OCI-LY3 (cell line): ENCODE data around the gene BID.

Source experiments
- H2AFZ ChIP-seq: fragments of 200-600, 300-600 bp; shearing (Covaris generic); 2 replicates; pipeline ENCODE4 v1.6.0; 2014; ENCODE audit warnings: antibody characterized with exemption, low read depth, low read length
- H3K27ac ChIP-seq: fragments of 200-600, 300-600 bp; sonication (generic); 2 replicates; pipeline ENCODE4 v1.5.1; 2014; ENCODE audit warnings: mild to moderate bottlenecking, low read length, moderate library complexity, mixed read lengths
- H3K27me3 ChIP-seq: fragments of 200-600, 300-600 bp; sonication (generic); 2 replicates; pipeline ENCODE4 v1.6.1; 2014; ENCODE audit warnings: low read depth, low read length, mixed read lengths
- H3K36me3 ChIP-seq: fragments of 200-600, 300-600 bp; sonication (generic); replicated peaks from 2 replicates; pipeline ENCODE3; 2014; ENCODE audit warnings: low read depth, low read length, mixed read lengths
- H3K4me1 ChIP-seq: fragments of 300-600, 200-600 bp; sonication (generic); 2 replicates; pipeline ENCODE4 v1.6.1; 2014; ENCODE audit warnings: low read length, mixed read lengths
- H3K4me2 ChIP-seq: fragments of 200-600, 300-600 bp; sonication (generic); 2 replicates; pipeline ENCODE4 v1.6.1; 2014; ENCODE audit warnings: low read length, mixed read lengths
- H3K4me3 ChIP-seq: fragments of 300-600, 200-600 bp; sonication (generic); 2 replicates; pipeline ENCODE4 v1.5.1; 2014; ENCODE audit warnings: antibody characterized with exemption, mild to moderate bottlenecking, low read length, moderate library complexity
- H3K79me2 ChIP-seq: fragments of 300-600, 200-600 bp; shearing (Covaris generic); 2 replicates; pipeline ENCODE4 v1.6.1; 2014; ENCODE audit warnings: mild to moderate bottlenecking, low read length, mixed read lengths
- H3K9ac ChIP-seq: fragments of 300-600, 200-600 bp; shearing (Covaris generic); 2 replicates; pipeline ENCODE4 v1.6.0; 2014; ENCODE audit warnings: mild to moderate bottlenecking, low read length, moderate library complexity
- H3K9me3 ChIP-seq: fragments of 200-600, 300-600 bp; shearing (Covaris generic); 2 replicates; pipeline ENCODE4 v1.6.1; 2014; ENCODE audit warnings: low read length, mixed read lengths; ENCODE audit not compliant: insufficient read depth
- H4K20me1 ChIP-seq: fragments of 200-600, 300-600 bp; sonication (generic); 2 replicates; pipeline ENCODE4 v1.6.1; 2016; ENCODE audit warnings: low read length, mixed read lengths; ENCODE audit not compliant: insufficient read depth
- EZH2phosphoT487 ChIP-seq: fragments of 200-600 bp; shearing (Covaris generic); IDR thresholded peaks from 2 replicates; pipeline ENCODE4 v1.6.1; 2018; ENCODE audit warnings: antibody characterized with exemption, mixed run types, low read depth
- TF ChIP-seq, protein P1 (sequence below): fragments of 200-600, 300-600 bp; sonication (generic); IDR thresholded peaks from 2 replicates; pipeline ENCODE4 v1.5.1; 2014; ENCODE audit warnings: antibody characterized with exemption, low read length, low read depth

BID gene

DNA sequence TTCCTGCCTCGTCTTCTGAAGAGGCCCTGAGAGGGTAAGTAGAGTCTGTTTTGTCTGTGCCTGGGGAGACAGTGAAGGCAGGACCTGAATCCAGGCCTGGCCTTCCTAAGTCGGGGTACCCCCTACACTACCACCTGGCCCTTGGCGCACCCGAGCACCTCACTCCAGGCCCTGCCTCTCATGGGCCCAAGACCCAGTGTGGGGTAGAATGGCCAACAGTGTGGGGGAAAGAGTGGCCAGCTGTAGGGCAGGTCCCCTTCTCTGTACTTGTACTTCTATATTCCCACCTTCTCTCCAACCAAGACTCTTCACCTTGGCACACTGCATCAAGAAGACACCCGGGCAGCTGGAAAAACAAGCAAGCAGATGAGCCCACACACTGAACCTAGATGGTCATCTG, 22.4 kb upstream of the BID start:
- Histone ChIP-seq H3K79me2 (peaks cover 25% of the 10 kb centered on the region), H3K4me2 (peak overlapping the region; percentile 80), H3K36me3 (peaks cover 33% of the 10 kb centered on the region), H3K9me3 (no peaks in the 10 kb centered on the region), H3K4me1 (peaks cover 90% of the 10 kb centered on the region), H3K27ac (peak overlapping the region; percentile 98), H2AFZ (no peak overlapping the region), H3K9ac (peak overlapping the region; percentile 76), H3K27me3 (no peaks in the 10 kb centered on the region), H4K20me1 (no peaks in the 10 kb centered on the region), H3K4me3 (peak overlapping the region; percentile 29)
- no peak for TF ChIP-seq EZH2phosphoT487
- TF ChIP-seq, protein P1, sequence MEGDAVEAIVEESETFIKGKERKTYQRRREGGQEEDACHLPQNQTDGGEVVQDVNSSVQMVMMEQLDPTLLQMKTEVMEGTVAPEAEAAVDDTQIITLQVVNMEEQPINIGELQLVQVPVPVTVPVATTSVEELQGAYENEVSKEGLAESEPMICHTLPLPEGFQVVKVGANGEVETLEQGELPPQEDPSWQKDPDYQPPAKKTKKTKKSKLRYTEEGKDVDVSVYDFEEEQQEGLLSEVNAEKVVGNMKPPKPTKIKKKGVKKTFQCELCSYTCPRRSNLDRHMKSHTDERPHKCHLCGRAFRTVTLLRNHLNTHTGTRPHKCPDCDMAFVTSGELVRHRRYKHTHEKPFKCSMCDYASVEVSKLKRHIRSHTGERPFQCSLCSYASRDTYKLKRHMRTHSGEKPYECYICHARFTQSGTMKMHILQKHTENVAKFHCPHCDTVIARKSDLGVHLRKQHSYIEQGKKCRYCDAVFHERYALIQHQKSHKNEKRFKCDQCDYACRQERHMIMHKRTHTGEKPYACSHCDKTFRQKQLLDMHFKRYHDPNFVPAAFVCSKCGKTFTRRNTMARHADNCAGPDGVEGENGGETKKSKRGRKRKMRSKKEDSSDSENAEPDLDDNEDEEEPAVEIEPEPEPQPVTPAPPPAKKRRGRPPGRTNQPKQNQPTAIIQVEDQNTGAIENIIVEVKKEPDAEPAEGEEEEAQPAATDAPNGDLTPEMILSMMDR = no peak

- Histone ChIP-seq H3K79me2 (peaks cover 25% of the 10 kb centered on the region), H3K9me3 (no peaks in the 10 kb centered on the region), H3K36me3 (peaks cover 37% of the 10 kb centered on the region), H3K27me3 (no peaks in the 10 kb centered on the region), H3K4me2 (peak overlapping the region; percentile 80), H2AFZ (no peak overlapping the region), H4K20me1 (no peaks in the 10 kb centered on the region), H3K27ac (peak overlapping the region; percentile 98), H3K4me1 (peaks cover 85% of the 10 kb centered on the region), H3K4me3 (peak overlapping the region; percentile 29), H3K9ac (peak overlapping the region; percentile 76)
- TF ChIP-seq, protein P1 = peak; percentile 49
- TF ChIP-seq EZH2phosphoT487 = no peak
These were observed 21.6 kb upstream of the BID start for GRCh38 chr22:17795661-17796548.

DNA sequence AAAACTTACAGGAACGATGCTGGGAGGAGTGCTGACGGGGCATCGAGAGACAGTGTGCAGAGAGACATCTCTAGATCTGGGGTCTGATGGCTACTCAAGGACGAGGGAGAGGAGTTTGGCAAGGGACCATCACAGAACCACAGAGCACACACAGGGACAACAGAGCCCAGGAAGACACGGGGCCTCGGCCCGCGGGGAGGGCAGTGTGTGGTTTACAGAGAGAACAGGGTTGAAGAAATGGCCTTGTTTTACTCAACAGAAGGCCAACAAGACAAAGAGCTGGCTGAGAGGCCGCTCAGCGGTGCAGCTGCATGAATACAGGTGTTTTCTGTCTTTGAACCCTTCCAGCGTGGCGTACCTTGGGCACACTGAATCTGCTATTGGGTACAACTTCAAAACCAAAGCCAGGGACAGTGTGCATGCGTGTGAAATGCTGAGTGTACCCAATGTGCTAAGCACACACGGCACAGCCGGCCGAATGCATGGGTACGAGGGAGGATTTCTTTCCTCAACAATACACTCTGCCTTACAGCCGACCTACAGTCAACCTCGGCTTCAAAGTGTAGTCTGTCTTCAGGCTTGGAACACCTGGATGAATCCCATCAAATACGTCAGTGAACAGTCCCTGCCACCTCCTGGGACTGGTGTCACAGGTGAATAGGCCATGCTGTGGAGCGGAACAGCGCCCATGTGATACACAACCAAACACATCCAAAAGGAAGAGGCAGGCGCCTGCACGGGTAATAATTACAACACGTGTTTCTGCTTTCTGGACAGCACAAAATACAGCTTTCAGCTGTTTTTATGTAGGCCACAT, 20.7 kb upstream of the BID start:
- TF ChIP-seq, protein P1 = no peak
- TF ChIP-seq EZH2phosphoT487 = no peak
- no peaks in the 10 kb centered on the region for H4K20me1 ChIP-seq
- peak overlapping the region; percentile 26 for H3K4me3 ChIP-seq
- no peak overlapping the region for H2AFZ ChIP-seq
- peaks cover 76% of the 10 kb centered on the region for H3K4me1 ChIP-seq
- peak overlapping the region; percentile 98 for H3K27ac ChIP-seq
- H3K79me2 ChIP-seq = peaks cover 25% of the 10 kb centered on the region
- peak overlapping the region; percentile 76 for H3K9ac ChIP-seq
- peaks cover 45% of the 10 kb centered on the region for H3K36me3 ChIP-seq
- peak overlapping the region; percentile 80 for H3K4me2 ChIP-seq
- no peaks in the 10 kb centered on the region for H3K9me3 ChIP-seq
- no peaks in the 10 kb centered on the region for H3K27me3 ChIP-seq
